Left cardiac atrium (tissue), 4 donors: ENCODE measurements around the gene ITGAL. TPM values are rescaled to one million over a fixed set of nuclear protein-coding genes. Genes with fewer than 3 reads are reported as not detected.
A peak's percentile ranks its signal among the peaks of the same experiment; 100 is the strongest.

ENCODE experiments used
- ATAC-seq, 2 donors: fragments of 200-7000 bp; cut with Tn5 transposase; one replicate each; pipeline ENCODE4 v1.9.1; 2020; ENCODE audit warnings: mild to moderate bottlenecking in 2 of 2, moderate library complexity in 2 of 2
- DNase-seq: peaks from one replicate; pipeline ENCODE4 v3.0.0-alpha.2; 2020
- intact Hi-C, 2 donors: fragments of 100-400 bp; cut with DNase I; formaldehyde crosslinking; loops; one replicate each; pipeline versions ENCODE4 v1.14.1 to v1.15.1; 2022 to 2023
- total RNA-seq, 2 donors: library from RNA; stranded (reverse); fragmentation: NEBNext Ultra II Directional; extraction: Animal tissue kit (Norgen Biotek cat#: 25700); gene quantifications; one replicate each; pipeline ENCODE4 v1.2.1, GENCODE V29; 2021
- donor health status: DM: no; HTN: yes; CAD: no.
- donor health status: DM: no; HTN: yes; CAD: no; lungs with severe emphysema.
- donor health status: DM: yes; HTN: yes; CAD: no.
- donor health status: Dilated cardiomyopathy.

ITGAL gene
- total RNA-seq, 2 donors from 2014 or later, result 3.3 to 3.9 TPM

DNA sequence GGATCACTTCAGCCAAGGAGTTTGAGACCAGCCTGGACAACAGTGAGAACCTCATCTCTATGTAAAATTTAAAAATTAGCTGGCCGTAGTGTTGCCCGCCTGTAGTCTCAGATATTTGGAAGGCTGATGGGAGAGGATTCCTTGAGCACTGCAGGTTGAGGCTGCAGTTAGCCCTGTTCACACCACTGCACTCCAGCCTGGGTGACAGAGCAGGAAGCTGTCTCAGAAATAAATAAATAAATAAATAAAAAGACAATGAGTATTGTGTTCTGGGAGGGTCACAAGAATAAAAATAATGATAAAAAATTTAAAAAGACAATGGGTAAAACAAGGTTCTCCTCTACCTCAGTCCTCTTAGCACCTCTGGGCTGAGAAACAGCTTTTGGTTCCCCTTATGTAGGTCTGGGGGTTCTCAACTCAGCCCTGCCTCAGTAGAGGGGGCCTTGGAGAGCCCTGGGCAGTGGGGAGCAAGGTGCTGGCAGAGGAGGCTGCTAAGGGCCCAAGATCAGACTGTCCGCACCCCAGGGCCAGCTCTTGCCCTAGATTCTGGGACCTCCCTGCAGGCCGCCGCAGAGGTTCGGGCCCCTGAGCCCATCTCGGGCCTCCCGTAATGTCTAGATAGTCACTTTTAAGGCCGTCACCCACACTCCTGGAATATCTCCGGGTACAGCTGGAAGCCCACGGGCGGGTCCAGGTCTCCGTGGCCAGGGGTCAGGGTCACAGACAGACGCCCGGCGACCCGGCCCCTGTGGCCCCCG is 82.2 kb downstream of the ITGAL start:
- no peak for DNase-seq
- no peak for ATAC-seq
- intact Hi-C loops, result no loop called here

DNA sequence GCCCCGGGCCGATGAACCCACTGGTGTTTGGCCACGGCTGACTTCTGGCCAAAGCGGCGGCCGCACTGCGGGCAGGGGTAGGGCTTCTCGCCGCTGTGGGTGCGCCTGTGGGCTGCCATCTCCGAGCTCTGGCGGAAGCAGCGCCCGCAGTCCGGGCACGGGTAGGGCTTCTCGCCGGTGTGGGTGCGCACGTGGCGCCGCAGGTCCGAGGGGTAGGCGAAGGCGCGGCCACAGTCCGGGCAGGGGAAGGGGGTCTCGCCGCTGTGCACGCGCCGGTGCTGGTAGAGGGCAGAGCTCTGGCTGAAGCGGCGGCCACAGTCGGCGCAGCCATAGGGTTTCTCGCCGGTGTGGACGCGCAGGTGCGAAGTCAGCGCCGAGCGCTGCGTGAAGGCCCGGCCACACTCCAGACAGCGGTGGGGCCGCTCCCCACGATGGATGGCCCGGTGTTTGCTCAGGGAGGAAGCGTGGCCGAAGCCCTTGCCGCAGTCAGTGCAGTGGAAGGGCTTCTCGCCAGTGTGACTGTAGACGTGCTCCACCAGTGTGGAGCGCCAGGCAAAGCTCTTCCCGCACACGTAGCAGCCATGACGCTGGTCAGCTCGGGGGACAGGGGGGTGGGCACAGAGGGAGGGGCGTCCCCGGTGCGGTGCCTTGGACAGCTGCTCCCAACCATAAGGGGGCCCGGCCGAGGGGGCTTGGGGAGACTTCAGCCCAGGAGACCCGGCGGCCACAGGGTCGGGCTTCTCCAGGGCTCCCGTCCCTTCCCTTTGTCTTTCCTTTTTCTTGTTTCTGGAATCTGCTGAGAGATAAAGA is 83.0 kb downstream of the ITGAL start:
- DNase-seq (no peak), ATAC-seq (no peak)
- intact Hi-C loops, result no loop called here

DNA sequence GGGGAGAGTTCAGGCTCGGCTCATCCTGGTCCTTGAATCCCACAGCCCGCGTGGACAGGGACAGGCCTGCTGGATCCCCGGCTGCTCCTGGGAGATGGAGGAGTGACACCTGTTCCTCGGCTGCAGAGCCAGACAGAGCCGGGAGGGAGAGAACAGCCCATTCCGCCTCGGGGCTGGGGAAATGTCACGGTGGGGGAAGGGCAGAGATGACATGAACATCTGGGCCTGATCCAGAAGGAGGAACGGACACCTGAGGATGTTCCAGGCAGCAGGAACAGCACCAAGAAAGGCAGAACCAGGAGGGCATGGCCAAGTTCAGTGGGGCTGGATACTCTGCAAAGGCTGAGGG is 83.6 kb downstream of the ITGAL start:
- intact Hi-C loops, result no loop called here
- DNase-seq (no peak), ATAC-seq (no peak)

DNA sequence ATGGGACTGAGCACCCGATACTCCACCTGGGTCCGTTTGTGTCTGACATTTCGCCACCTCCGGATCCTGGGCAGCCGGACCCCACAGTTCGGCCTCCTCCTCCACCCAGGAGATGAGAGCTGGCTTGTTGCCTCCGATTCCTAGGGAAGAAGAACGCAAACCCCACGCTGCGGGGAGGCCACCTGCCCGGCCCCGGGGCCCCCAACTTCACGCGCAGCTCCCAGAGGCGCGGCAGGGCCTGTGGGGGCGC is 85.1 kb downstream of the ITGAL start:
- ATAC-seq (peak in 1 of 2 donors; percentile 1), DNase-seq (no peak)
- intact Hi-C loops, result no loop called here

DNA sequence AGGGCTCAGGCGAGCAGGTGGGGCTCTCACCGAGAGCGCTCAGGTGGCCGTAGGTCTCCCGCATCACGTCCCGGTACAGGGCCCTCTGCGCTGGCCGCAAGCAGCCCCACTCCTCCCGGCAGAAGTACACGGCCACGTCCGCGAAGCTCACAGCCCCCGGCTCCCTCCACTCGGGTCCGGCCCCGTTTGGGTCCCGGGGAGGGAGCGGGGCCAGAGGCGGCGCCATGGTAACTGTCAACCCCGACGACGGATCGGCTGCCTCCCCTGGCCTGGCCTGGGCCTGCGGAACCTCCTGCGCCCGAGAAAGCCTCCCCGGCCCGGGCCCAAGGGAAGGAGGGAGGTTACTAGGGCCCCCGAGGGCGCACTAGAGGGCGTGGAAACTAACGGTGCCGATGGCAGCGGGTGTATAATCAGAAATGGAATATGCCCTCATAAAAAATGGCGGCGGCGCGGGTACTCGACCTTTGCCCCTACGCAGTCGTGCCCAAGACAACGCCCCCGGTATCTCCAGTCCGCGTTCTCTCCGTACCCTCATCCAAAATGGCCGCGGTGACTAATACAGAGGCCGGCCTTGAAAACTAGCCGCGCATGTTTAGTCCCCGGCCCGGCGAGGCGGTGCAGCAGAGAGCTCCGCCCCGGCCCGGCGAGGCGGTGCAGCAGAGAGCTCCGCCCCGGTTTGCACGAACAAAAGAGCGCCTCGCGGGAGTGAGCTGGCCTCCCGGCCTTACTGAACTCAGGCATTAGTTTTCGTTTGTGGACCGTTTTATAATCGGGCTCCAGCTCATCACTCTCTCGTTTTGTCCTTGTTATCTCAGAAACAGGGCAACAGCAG is 85.6 kb downstream of the ITGAL start, which contains the start of gene ZNF764:
ZNF764 (minus strand) TSS at position 418 of the 832 bp plus-strand sequence; CDS start at position 226, 192 bp downstream.
- intact Hi-C loops, result loop anchor here in 1 of 2 donors (1.0 to 2.0 kb wide), 2 partner anchors 23 to 27 kb away; partner anchors contain the start of genes ZNF747 and ZNF785

DNA sequence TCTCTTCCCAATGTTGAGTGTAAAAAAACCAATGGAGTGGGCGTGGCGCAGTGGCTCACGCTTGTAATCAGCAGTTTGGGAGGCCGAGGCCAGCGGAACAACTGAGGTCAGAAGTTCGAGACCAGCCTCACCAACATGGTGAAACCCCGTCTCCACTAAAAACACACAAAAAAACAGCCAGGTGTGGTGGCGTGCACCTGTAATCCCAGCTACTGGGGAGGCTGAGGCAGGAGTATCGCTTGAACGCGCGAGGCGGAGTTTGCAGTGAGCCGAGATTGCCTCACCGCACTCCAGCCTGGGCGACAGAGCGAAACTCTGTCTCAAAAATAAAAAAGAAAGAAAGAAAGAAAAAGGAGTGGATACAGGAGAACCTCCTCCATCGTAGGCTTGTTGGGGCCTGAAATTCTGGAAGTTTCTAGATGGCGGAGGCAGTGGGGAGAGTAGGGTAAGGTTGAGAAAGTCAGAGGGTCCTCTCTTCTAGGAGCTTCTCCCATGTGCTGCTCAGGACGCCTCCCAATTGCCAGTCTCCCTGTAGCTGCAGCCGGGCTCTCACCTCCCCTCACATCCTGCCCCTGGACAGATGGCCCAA is 86.3 kb downstream of the ITGAL start:
- intact Hi-C loops, result loop anchor here in 1 of 2 donors (1.0 to 2.0 kb wide), 2 partner anchors 24 to 26 kb away; partner anchors contain the start of genes ZNF747 and ZNF785
- no peak for DNase-seq
- no peak for ATAC-seq

More for the DNA sequence above, 85.6 kb downstream of the ITGAL start, which contains the start of gene ZNF764:
- DNase-seq (peak; percentile 98), ATAC-seq (peak; percentile 97)

DNA sequence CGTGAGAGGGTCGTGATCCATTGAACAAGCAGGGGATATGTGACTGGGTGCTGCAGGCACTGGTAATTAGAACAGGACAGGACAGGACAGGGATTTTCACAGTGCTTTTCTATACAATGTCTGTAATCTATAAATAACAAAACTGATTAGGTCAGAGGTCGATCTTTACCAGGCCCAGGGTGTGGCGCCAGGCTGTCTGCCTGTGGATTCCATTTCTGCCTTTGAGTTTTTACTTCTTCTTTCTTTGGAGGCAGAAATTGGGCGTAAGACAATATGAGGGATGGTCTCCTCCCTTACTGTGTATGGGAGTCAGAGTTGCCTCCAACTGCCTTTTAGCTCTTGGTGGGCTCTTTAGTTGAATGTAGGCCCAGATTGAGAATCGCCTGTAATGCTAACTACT is 87.1 kb downstream of the ITGAL start:
- ATAC-seq, result no peak

DNA sequence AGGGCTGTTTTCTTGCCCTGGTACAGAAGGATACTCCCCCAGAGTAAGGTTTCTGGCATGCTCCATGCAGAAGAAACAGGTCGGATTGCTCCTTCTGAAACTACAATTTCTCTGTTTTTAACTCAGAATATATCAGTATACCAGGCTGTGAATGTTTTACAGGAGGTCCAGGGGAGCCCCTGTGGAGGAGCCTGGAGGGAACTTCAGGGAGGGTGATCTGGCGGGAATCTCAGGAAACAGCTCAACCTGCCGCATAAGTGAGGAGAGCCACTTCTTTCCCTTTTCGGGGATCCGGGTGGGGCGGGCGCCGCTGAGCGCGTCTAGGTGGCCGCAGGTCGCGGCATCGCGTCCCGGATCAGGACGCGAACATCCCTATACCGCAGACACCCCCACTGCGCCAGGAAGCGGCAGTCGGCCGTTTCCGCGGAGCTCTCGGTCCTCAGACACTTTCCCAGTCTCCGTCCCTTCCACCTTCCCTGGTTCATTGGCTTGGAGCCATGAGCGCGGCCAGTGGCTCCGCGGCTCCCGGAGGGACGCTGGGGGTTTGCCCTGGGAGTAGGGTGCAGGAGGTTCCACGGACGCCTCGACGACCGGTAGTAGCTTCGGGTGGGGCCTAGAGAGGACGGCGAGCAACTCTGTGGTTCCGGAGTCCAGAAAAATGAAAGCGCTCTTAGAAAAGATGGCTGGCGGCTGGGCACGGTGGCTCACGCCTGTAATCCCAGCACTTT is 88.7 kb downstream of the ITGAL start:
- peak; percentile 55 for DNase-seq
- intact Hi-C loops, result no loop called here
- no peak for ATAC-seq

More for the DNA sequence above, 87.1 kb downstream of the ITGAL start:
- no peak for DNase-seq
- intact Hi-C loops, result loop anchor here in 1 of 2 donors (2.0 kb wide), 1 partner anchor 25 kb away; the partner anchor contains the start of gene ZNF747

DNA sequence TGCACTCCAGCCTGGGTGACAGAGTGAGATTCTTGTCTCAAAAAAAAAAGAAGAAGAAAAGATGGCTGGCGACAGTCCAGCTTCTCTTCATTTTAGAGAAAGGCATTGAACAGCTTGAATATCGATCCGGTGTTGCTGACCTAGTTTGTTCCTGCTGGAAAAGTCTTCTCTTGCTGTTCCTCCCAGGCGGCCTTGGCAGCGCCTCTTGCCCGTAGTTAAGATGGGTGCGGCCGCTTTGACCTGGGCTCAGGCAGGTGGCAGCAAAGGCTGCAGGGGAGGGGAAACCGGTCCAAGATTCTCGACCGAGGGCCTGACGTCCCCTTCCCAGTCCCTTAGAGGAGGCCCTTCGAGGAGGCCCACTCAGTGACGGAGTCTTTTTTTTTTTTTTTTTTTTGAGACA is 89.5 kb downstream of the ITGAL start:
- no peak for DNase-seq
- ATAC-seq, result no peak
- intact Hi-C loops, result no loop called here

DNA sequence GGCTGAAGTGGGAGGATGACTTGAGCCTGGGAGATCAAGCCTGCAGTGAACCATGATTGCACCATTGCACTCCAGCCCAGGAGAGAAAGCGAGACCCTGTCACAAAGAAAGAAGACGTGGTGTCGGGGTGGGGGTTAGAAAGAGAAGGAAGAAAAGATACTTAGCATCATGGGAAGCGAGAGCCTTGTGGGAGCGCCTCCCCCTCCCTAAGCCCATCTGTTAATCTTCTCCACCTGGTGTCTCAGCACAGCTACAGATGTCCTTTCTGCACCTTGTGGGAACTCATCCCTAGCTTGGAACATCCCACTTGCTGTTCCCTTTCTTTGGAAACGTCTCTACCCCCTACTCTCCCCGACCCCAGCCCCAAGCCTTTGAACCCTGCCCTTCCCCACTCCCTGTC is 93.0 kb downstream of the ITGAL start:
- ATAC-seq, result no peak
- DNase-seq, result no peak
- intact Hi-C loops, result no loop called here

DNA sequence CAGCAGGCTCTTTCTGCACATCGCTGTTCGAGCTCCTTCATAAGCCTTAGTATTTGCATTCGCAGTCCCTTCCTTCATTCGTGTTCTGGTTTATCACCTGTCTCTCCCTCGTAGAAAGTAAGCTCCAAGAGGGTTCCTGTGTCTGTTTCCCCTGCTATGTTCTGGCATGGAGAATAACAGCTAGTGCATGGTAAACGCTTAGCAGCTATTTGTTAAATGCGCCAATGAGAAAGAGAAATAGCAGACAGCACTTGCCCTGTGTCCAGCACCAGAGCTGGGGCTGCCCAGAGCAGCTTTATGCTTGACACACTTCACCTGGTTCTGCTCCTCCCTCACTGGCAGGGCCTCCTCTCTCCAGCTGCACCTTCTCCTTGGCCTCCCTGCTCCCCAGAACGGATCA is 93.4 kb downstream of the ITGAL start:
- no peak for ATAC-seq
- no peak for DNase-seq
- intact Hi-C loops, result no loop called here

DNA sequence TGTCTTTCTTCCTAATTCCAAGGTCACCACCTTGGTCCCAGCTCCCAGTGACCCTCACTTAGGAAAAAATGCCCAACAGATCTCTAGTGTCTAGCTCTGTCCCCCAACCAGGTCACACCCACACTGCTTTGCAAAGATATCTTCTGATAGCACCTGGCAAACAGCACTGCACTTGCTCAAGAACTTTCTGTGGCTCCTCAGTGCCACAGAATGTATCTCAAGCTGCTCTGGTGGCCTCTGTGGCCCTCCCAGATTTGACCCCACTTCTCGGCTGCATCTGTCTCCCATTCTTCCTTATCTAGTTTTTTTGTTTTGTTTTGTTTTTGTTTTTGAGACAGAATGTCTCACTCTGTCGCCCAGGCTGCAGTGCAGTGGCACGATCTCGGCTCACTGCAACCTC is 94.0 kb downstream of the ITGAL start:
- ATAC-seq, result no peak
- intact Hi-C loops, result no loop called here
- no peak for DNase-seq

DNA sequence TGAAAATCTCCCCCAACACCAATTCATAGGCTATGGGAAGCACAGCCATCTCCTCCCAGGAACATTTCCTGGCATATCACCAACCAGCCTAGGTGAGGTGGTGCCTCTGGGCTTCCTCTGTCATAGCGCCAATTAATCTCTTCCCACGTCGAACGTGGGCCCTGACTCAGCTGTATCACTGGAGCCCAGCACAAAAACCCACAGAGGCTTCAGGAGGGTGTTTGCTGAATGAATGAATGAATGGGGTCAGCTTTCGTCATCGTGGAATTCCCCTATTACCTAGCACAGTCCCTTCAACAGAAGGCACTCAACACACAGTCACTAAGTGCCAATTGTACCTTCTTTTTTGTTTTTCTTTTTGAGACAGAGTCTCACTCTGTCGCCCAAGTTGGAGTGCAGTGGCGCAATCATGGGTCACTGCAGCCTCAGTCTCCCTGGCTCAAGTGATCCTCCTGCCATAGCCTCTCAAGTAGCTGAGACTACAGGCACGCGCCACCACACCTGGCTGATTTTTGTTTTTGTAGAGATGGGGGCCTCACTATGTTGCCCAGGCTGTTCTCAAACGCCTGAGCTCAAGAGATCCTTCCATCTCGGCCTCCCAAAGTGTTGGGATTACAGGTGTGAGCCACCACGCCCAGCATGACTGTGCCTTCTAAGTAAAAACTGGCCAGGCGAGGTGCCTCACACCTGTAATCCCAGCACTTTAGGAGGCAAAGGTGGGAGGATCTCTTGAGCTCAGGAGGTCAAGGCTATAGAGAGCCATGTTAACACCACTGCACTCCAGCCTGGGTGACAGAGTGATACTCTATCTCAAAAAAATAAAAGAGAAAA is 94.8 kb downstream of the ITGAL start:
- DNase-seq (no peak), ATAC-seq (no peak)
- intact Hi-C loops, result no loop called here

DNA sequence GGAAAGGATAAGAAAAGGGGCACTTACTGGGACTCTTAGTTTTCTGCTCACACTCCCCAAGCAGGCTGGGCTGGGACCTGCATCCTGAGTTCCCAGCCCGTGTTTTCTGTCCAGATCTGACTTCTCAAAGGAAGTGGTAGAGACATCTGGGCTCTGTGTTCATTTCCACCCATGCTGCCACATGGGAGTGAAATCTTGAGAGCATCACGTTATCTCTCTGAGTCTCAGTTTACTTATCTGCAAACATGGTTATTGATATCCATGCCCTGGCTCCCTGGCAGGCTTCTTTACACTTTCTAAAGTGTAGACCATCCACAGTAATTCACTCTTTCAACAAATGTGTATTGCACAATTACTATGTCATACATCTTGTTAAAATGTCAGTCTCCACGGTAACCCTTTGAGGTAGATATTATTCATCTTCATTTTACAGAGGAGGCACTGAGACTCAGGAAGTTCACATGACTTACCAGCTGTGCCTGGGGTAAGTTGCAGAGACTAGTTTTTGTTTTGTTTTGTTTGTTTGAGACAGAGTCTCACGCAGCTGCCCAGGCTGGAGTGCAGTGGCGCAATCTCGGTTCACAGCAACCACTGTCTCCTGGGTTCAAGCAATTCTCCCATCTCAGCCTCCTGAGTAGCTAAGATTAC is 95.6 kb downstream of the ITGAL start:
- ATAC-seq (no peak), DNase-seq (no peak)
- intact Hi-C loops, result no loop called here

DNA sequence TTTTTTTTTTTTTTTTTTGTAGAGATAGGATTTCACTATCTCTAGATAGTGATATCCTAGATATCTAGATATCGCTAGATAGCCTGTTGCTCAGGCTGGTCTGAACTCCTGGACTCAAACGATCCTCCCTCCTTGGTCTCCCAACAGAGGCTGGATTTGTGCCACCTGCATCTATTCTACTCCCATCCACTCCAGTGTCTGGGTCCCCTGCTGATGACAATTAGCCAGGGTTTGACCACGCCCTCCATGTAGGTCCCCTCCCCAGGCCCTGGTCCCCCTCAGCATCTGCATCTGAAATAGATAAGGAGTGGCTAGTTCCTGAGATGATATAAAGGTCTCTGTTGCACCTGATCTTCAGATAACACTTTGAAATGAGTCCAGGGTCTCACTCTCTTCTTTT is 96.7 kb downstream of the ITGAL start:
- DNase-seq, result no peak
- ATAC-seq, result no peak
- intact Hi-C loops, result no loop called here

DNA sequence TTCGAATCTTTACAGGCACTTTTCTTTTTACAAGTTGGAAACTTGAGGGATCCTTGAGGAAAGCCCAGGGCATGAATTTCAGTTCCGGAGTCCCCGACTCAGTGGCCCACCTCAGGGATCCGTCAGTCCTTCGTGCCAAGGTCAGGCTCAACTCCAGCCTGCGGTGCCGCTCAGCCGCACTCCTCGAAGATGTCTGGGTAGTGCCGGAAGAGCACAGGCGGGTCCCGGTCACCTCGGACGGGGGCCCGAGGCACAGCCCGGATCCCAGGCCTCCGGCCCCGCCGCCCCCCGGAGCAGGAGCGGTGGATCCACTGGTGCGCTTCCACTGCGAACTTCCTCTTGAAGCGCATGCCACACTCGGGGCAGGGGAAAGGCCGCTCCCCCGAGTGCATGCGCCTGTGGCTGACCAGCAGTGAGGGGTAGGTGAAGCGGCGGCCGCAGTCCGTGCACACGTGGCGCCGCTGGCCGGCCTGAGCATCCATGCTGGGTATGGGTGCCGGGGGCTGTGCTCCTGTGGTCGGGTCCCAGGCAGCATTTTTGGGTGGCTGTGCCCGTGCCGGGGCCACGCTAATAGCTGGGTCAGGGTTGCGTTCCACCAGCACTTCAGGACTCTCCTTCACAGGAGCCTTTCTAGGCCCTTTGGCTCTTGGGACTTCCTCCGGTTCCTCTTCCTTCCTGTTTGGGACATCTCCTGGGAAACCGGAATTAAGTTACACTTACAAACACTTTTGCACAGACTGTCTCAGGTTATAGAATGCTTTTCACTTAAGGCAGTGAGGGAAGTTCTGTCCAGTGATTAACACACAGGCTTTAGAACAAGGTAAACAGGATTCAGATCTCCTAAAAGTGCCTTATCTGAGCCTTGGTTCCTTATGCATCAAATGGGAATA is 97.4 kb downstream of the ITGAL start:
- no peak for ATAC-seq
- no peak for DNase-seq
- intact Hi-C loops, result loop anchor here in 1 of 2 donors (5.0 kb wide), 1 partner anchor 43 kb away; the partner anchor contains the start of gene ZNF768
